HG02623 (cell line): ENCODE data around the gene CDK13.
A peak's percentile ranks its signal among the peaks of the same experiment; 100 is the strongest.

Experiments
- ATAC-seq: cut with Tn5 transposase; IDR thresholded peaks from one replicate; pipeline ENCODE4 v1.9.1; 2021; ENCODE audit warnings: moderate library complexity; ENCODE audit not compliant: unreplicated experiment

Gene CDK13

DNA sequence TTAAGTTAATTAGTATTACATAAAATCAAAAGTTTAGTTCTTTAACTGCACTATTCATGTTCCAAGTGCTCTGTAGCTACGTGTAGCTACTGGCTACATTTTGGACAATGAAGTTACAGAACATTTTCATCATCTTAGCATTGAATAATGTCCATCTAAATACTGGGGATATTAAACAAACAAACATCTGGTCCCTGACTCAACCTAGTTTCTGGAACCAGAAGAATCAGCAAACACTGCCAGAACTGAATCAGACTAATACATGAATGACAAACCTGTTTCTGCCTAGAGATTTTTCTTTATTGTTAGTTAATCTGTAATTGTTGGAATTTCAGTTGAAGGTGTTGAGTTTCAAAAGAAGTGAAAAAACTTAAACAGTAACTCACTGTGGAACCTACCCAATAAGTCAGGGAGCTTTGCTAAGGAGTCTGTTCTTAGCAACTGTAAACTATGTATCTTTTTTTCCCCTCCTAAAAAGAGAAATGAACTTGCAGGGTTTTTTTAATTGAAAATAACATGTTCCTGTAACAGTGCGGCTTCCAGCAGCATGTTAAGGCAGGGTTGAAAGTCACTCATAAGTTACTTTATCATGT, 58.3 kb downstream of the CDK13 start:
- no peak for ATAC-seq

- no peak for ATAC-seq
Observed at GRCh38 chr7:40009301-40009700, 59.2 kb downstream of the CDK13 start.

DNA sequence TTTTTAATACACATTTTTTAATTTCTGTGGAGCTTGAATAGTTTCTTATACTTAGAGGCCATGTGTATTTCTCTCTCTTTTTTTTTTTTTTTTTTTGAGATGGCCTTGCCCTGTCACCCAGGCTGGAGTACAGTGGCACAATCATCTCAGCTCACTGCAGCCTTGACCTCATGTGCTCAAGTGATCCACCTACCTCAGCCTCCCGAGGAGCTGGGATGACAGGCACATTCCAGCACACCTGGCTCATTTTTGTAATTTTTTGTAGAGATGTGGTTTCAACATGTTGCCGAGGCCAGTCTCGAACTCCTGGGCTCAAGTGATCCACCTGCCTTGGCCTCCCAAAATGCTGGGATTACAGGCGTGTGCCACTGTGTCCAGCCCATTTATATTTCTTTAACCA, 64.3 kb downstream of the CDK13 start:
- ATAC-seq: no peak

DNA sequence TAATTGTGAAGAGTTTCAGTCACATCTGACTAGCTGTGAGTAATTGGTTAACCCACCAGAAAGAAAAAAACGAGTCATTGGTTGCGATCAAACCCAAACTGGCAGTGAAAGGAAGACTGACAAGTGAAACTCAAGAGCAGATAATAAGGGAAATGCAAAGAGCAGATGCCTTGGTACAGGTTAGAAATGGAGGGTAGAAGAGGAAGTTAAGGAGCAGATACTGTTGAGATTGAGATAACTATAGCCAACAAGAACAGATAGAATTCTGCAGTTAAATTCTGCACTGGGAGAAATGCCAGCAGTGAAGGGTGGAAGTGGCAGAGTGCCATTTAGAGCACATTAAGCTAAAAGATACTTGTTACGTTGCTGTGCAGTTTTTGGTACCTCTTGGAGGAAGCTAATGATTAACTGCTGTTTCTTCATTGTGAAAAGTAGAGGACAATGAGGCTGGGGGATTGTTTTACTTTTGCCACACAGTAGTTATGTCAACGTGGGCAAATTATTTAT, 65.8 kb downstream of the CDK13 start:
- ATAC-seq: peak; percentile 87

DNA sequence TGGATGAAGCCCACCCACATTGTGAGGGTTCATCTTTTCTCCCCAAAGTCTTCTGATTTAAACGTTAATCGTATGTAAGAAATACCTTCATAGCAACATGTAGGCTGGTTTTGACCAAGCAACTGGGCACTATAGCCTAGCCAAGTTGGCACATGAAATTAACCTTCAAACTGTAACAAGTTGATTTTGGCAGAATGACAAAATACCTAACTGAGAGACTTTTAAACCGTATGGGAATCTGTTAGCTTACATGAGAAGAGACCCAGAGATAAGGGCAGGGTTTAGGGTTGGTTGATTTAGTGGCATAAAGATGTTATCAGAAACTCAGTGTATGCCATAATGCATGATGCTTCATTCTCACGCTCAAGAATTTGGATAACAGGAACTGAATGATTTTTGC, 69.5 kb downstream of the CDK13 start:
- ATAC-seq: no peak

- ATAC-seq: no peak
Observed at GRCh38 chr7:40024048-40024447, 74.0 kb downstream of the CDK13 start.

GRCh38 chr7:40024841-40025240, 74.8 kb downstream of the CDK13 start:
- no peak for ATAC-seq

- no peak for ATAC-seq
Observed at GRCh38 chr7:40027545-40027944, 77.5 kb downstream of the CDK13 start.

GRCh38 chr7:40033826-40034225, 83.8 kb downstream of the CDK13 start:
- ATAC-seq: no peak

- ATAC-seq: no peak
Observed at GRCh38 chr7:40041456-40041855, 91.4 kb downstream of the CDK13 start.

DNA sequence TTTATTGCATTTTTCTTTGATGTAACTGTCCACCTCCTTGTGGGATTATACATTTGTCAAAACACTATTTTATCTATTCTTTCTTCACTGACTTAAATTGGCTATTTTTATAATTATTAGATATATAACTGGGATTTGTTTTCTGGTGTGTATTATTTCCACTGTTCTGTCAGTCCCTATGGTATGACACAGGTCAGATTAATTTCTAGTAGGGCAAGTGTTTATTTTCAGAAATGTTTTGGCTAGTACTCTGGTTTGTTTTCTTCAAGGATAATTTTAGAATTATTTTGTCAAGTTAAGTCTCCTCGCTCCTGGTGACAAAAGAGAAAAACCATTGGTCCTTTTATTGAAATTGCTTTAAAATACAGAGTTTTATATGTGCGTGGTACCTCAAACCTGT, 93.1 kb downstream of the CDK13 start:
- ATAC-seq: no peak

DNA sequence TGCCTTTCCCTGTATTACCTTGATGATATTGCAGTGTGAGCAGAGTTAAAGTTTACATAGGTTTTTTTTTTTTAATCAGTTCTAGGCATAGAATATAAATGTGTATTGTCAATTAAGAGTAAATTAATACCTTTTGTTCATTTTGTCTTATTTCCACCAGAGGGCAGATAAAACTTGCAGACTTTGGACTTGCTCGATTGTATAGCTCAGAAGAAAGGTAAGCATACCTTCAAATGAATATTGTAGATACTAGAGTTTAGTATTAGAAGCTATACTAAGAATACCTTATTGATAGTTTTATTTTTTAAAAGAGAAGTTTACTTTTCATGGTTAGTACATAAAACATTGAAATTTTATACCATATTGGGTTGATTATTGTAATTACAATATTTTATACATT, 97.6 kb downstream of the CDK13 start:
- ATAC-seq: no peak

DNA sequence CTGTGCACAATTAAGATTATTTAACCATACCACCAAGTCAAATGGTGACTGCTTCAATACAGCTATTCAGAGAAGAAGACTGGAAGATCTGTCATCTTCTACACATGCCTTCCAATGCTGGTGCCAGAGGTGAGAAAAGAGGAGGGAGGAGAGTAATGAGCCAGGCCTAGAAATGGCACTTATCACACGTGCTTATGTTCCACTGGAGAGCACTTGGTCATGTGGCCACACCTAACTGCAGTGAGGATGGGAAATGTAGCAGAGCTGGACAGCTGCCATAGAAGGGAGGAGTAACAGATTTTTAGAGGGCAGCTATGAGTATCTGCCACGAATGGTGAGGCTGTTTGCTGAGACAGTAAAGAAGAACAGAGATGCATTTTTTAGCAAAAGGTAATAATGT, 107.2 kb downstream of the CDK13 start:
- no peak for ATAC-seq

- ATAC-seq: no peak
Observed at GRCh38 chr7:40058026-40058425, 108.0 kb downstream of the CDK13 start.

DNA sequence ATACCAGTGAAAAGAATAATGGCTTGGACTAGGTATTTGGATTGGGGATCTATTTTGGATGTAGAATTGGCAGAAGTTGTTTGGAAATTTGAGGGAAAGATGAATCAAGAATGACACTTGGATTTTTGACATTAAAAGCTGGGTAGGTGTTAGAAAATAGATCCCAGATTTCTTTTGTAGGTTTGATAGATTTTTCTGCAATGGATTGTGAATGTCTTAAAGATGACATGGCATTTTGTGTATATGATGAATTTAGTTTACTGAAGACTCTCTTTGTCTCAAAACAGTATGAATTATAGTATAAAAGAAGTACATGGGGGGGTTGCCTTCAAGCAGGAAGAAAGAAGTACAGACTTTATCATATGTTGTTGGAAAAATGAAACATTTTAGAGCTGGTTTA, 108.6 kb downstream of the CDK13 start:
- no peak for ATAC-seq

DNA sequence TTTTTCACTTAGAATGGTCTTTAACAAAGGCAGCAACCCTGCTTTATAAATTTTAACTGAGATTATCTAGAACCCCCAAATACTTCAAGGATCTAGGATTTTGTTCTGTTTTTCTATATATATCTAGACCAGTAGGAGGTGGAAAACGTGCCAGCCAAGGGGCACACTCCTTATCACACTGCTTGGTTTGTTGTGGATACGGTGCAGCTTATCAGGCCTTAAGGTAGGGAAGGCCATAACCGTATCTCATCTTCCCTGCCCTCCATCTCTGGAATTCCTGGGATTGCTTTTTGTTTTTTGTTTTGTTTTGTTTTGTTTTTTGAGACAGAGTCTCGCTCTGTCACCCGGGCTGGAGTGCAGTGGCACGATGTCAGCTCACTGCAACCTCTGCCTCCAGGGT, 109.0 kb downstream of the CDK13 start:
- ATAC-seq: no peak

DNA sequence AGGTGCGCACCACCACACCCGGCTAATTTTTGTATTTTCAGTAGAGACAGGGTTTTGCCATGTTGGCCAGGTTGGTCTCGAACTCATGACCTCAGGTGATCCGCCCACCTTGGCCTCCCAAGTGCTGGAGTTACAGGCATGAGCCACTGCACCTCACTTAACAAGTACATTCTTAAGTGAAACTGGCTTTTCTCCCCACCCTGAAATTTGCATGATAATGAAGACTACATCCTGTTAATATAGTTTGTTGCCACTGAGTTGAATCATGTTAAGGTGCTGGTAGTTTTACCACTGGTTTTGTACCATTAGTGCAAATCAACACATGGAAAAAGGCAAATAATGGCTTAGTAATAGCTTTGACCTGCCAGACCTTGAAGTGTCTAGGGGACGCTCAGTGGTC, 122.2 kb downstream of the CDK13 start:
- ATAC-seq: no peak

DNA sequence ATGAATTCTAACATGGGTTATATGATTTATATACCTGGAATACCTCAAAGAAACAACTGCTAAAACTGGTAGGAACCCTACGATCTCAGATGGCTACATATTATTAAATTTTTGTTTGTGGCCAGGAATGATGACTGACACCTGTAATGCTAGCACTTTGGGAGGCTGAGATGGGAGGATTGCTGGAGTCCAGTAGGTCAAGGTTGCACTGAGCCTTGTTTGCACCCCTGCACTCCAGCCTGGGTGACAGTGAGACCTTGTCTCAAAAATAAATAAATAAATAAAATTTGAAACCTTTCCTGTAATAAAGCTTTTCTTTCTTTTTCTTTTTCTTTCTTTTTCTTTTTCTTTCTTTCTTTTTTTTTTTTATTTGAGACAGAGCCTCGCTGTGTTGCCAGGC, 123.2 kb downstream of the CDK13 start:
- ATAC-seq: no peak

GRCh38 chr7:40077849-40078248, 127.8 kb downstream of the CDK13 start:
- no peak for ATAC-seq

DNA sequence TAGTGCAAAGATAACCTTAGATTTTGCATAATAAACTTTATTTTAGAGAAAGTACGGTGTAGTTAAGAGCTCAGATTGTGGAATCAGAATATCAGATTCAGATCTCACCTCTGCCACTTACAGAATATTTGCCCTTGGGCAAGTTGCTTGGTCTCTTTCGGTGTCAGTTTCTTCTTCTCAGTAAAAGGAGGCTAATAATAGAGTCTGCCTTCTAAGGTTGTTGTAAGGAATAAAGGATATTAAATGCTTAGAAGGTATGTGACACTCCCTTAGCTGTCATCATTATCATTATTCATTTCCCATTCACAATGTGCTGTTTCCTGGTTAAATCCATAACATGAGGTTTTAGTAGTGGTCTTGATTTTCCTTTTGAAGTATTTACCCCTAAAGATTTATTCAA, 142.1 kb downstream of the CDK13 start:
- no peak for ATAC-seq

DNA sequence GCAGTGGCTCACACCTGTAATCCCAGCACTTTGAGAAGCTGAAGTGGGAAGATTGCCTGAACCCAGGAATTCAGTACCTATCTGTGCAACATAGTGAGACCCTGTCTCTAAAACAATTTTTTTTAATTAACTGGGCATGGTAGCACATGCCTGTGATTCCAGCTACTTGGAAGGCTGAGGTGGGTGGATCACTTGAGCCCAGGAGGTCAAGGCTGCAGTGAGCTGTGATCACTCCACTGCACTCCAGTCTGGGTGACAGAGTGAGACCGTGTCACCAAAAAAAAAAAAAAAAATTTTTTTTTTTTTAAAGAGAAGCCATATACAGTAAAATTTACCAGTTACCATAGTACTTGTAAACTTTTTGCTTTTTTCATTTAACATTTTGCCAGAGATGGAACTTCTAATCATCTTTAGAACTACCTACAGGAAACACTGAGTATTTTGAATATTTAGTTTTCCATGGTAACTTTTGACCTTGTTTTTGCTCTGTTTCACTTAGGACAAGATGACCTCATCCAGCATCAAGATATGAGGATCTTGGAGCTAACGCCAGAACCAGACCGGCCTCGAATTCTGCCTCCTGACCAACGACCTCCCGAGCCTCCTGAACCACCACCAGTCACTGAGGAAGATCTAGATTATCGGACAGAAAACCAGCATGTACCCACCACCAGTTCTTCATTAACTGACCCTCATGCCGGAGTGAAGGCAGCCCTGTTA, 143.7 kb downstream of the CDK13 start:
- ATAC-seq: no peak

GRCh38 chr7:40095230-40095629, 145.2 kb downstream of the CDK13 start:
- ATAC-seq: no peak
